GM12878 (cell line): ENCODE results near the gene HOXC9. TPM values are rescaled to one million over a fixed set of nuclear protein-coding genes. Genes with fewer than 3 reads are reported as not detected.

Source experiments
- CEBPB ChIP-seq, 2 experiments: fragments of 150-350 bp in 1 of 2; IDR thresholded peaks; 2 replicates each; pipeline ENCODE4 v1.6.1; 2012 to 2014; ENCODE audit warnings: low read depth in 2 of 2, low read length in 2 of 2, borderline replicate concordance in 1 of 2, inconsistent platforms in 1 of 2
- CREM ChIP-seq: IDR thresholded peaks from 2 replicates; pipeline ENCODE4 v1.6.1; 2014; ENCODE audit warnings: antibody characterized with exemption, low read depth
- CTCF ChIP-seq, 3 experiments: IDR thresholded peaks in 2 of 3; conservative IDR thresholded peaks in 1 of 3; 2 replicates each; pipeline ENCODE4 v1.5.1; 2011; ENCODE audit warnings: low read depth in 3 of 3, low read length in 3 of 3, mild to moderate bottlenecking in 3 of 3, control low read depth in 2 of 3, moderate library complexity in 2 of 3, inconsistent platforms in 1 of 3, mixed read lengths in 1 of 3; ENCODE audit not compliant: control insufficient read depth in 2 of 3, insufficient read depth in 1 of 3; ENCODE audit errors: extremely low read depth in 1 of 3
- HCFC1 ChIP-seq: fragments of 150-350 bp; IDR thresholded peaks from 2 replicates; pipeline ENCODE4 v1.6.1; 2014; ENCODE audit warnings: low read length
- HDAC2 ChIP-seq: fragments of 200-600 bp; sonication (generic); IDR thresholded peaks from 2 replicates; pipeline ENCODE4 v1.6.1; 2017
- IRF3 ChIP-seq: fragments of 450-650 bp; IDR thresholded peaks from 2 replicates; pipeline ENCODE4 v1.6.1; 2014; ENCODE audit warnings: mild to moderate bottlenecking
- JUND ChIP-seq: IDR thresholded peaks from 2 replicates; pipeline ENCODE4 v1.6.1; 2012; ENCODE audit warnings: low read depth, mild to moderate bottlenecking, low read length, improper control_type of control experiment, moderate library complexity
- KAT2A ChIP-seq: conservative IDR thresholded peaks from 2 replicates; pipeline ENCODE4 v1.6.1; 2011; ENCODE audit warnings: low read depth, low read length; ENCODE audit not compliant: control insufficient read depth
- NR2C1 ChIP-seq: fragments of 450-650 bp; IDR thresholded peaks from 2 replicates; pipeline ENCODE4 v1.6.1; 2017; ENCODE audit warnings: antibody characterized with exemption, mild to moderate bottlenecking, moderate library complexity
- NR2F1 ChIP-seq: fragments of 450-650 bp; conservative IDR thresholded peaks from 2 replicates; pipeline ENCODE4 v1.6.1; 2017; ENCODE audit warnings: mild to moderate bottlenecking
- RBBP5 ChIP-seq: fragments of 200-600 bp; sonication (generic); conservative IDR thresholded peaks from 2 replicates; pipeline ENCODE4 v1.6.1; 2016
- SMAD5 ChIP-seq: IDR thresholded peaks from 2 replicates; pipeline ENCODE4 v1.6.1; 2016; ENCODE audit warnings: antibody characterized with exemption, low read depth
- SPI1 ChIP-seq: IDR thresholded peaks from 2 replicates; pipeline ENCODE4 v1.6.1; 2011; ENCODE audit warnings: low read depth, mild to moderate bottlenecking, low read length, moderate library complexity, borderline replicate concordance; ENCODE audit not compliant: insufficient read depth
- TAF1 ChIP-seq: IDR thresholded peaks from 2 replicates; pipeline ENCODE4 v1.6.1; 2011; ENCODE audit warnings: mild to moderate bottlenecking, low read depth, low read length, borderline replicate concordance
- TCF12 ChIP-seq: IDR thresholded peaks from 2 replicates; pipeline ENCODE4 v1.6.1; 2011; ENCODE audit warnings: low read depth, mild to moderate bottlenecking, low read length
- ZBTB40 ChIP-seq: fragments of 450-650 bp; IDR thresholded peaks from 2 replicates; pipeline ENCODE4 v1.6.1; 2016; ENCODE audit warnings: mild to moderate bottlenecking, moderate library complexity, borderline replicate concordance
- ZNF687 ChIP-seq: fragments of 450-650 bp; IDR thresholded peaks from 2 replicates; pipeline ENCODE4 v1.6.1; 2017; ENCODE audit warnings: mild to moderate bottlenecking, moderate library complexity
- polyA plus RNA-seq, 11 experiments: library from polyadenylated mRNA; depleted of rRNA in 4 of 11; unstranded in 6 of 11; stranded (reverse) in 5 of 11; fragments of >200 nt; fragmentation: Nextera tagmentation in 4 of 11; fragmentation: Illumina TruSeq in 1 of 11; extraction: Ambion mirVana in 4 of 11; extraction: Trizol in 1 of 11; gene quantifications; 1 replicate in 1 of 11; 2 replicates in 10 of 11; pipeline versions ENCODE4 v1.2.1 to v1.2.3, GENCODE V29; 2011 to 2016; ENCODE audit warnings: inconsistent platforms in 2 of 11, missing spikeins in 2 of 11, low read depth in 1 of 11
- total RNA-seq, 4 experiments: library from RNA; depleted of rRNA in 3 of 4; stranded (reverse); fragments of >200 nt in 3 of 4; fragmentation: Illumina TruSeq in 1 of 4; extraction: Trizol in 1 of 4; gene quantifications; 2 replicates each; pipeline versions ENCODE4 v1.2.1 to v1.2.3, GENCODE V29; 2013 to 2021

HOXC9 gene
- total and polyA plus RNA-seq, 10 of the 15 experiments (the other 5 are each of a cell fraction or from before 2014, with no cell fraction given): not detected

GRCh38 chr12:54017878-54018467 lies 18.0 kb downstream of the HOXC9 start (continued):
- no peak for TF ChIP-seq CTCF (IDR thresholded peaks at IDR 0.05 in 2 of 3, conservative IDR thresholded peaks at IDR 0.05 in 1 of 3; ENCODE audit: control insufficient read depth in 2 of 3, extremely low read depth in 1 of 3, insufficient read depth in 1 of 3, low read depth in 3 of 3, low read length in 3 of 3)
- TF ChIP-seq ZNF687: peak; percentile 75; the same call in 1 of the 2 replicates
- TF ChIP-seq NR2F1: 0 out of 2 replicates have a peak, but pooled peaks have one; percentile 36
- TF ChIP-seq TCF12: peak; percentile 17; the same call in 1 of the 2 replicates
- TF ChIP-seq SPI1: 0 out of 2 replicates have a peak, but pooled peaks have one; percentile 4
- TF ChIP-seq TAF1: no peak
- no peak for TF ChIP-seq CEBPB (IDR thresholded peaks at IDR 0.05; ENCODE audit: borderline replicate concordance in 1 of 2, low read depth in 2 of 2, low read length in 2 of 2)
- no peak for TF ChIP-seq IRF3
- no peak for TF ChIP-seq HDAC2
- peak; percentile 15; the same call in 1 of the 2 replicates for TF ChIP-seq CREM
- no peak for TF ChIP-seq RBBP5
- TF ChIP-seq ZBTB40: 0 out of 2 replicates have a peak, but pooled peaks have one; percentile 30
- TF ChIP-seq JUND: no peak
- no peak for TF ChIP-seq HCFC1
- no peak for TF ChIP-seq SMAD5
- no peak for TF ChIP-seq KAT2A
- peak; percentile 73; the same call in 1 of the 2 replicates for TF ChIP-seq NR2C1
